ENCODE data around the gene GRK5.
A peak's percentile ranks its signal among the peaks of the same experiment; 100 is the strongest.
"Not testable (repeated sequence)": the region's sequence is repeated elsewhere in the genome, so short reads cannot be mapped to it uniquely, and the experiment has no call there.

The GRK5 gene

GRCh38 chr10:119276194-119276593, 68.8 kb downstream of the GRK5 start:
- not testable (repeated sequence) for DNase-seq (ENCODE audit: low spot score)

- DNase-seq (ENCODE audit: low spot score): no peak
These were observed 70.8 kb downstream of the GRK5 start for GRCh38 chr10:119278126-119278709.

GRCh38 chr10:119279441-119279840, 72.1 kb downstream of the GRK5 start:
- DNase-seq (ENCODE audit: low spot score): no peak

GRCh38 chr10:119281581-119282071, 74.3 kb downstream of the GRK5 start:
- peak; percentile 64 for DNase-seq (ENCODE audit: low spot score)

- DNase-seq (ENCODE audit: low spot score): no peak
These were observed 75.1 kb downstream of the GRK5 start for GRCh38 chr10:119282446-119282845.

GRCh38 chr10:119283387-119283786, 76.0 kb downstream of the GRK5 start:
- no peak for DNase-seq (ENCODE audit: low spot score)

GRCh38 chr10:119283818-119284217, 76.4 kb downstream of the GRK5 start:
- no peak for DNase-seq (ENCODE audit: low spot score)

- no peak for DNase-seq (ENCODE audit: low spot score)
These were observed 77.3 kb downstream of the GRK5 start for GRCh38 chr10:119284679-119285096.

- no peak for DNase-seq (ENCODE audit: low spot score)
These were observed 78.3 kb downstream of the GRK5 start for GRCh38 chr10:119285495-119286267.

- no peak for DNase-seq (ENCODE audit: low spot score)
These were observed 79.1 kb downstream of the GRK5 start for GRCh38 chr10:119286516-119286915.

GRCh38 chr10:119286983-119287633, 79.7 kb downstream of the GRK5 start:
- no peak for DNase-seq (ENCODE audit: low spot score)

GRCh38 chr10:119288574-119289001, 81.2 kb downstream of the GRK5 start:
- no peak for DNase-seq (ENCODE audit: low spot score)

GRCh38 chr10:119289227-119289920, 82.0 kb downstream of the GRK5 start:
- peak; percentile 26 for DNase-seq (ENCODE audit: low spot score)

GRCh38 chr10:119290301-119291048, 83.1 kb downstream of the GRK5 start:
- DNase-seq (ENCODE audit: low spot score): no peak

- no peak for DNase-seq (ENCODE audit: low spot score)
These were observed 84.0 kb downstream of the GRK5 start for GRCh38 chr10:119291223-119291900.

- no peak for DNase-seq (ENCODE audit: low spot score)
These were observed 85.8 kb downstream of the GRK5 start for GRCh38 chr10:119292968-119293760.

GRCh38 chr10:119296703-119297102, 89.3 kb downstream of the GRK5 start:
- DNase-seq (ENCODE audit: low spot score): no peak

- no peak for DNase-seq (ENCODE audit: low spot score)
These were observed 90.0 kb downstream of the GRK5 start for GRCh38 chr10:119297207-119297968.

GRCh38 chr10:119298810-119299209, 91.4 kb downstream of the GRK5 start:
- no peak for DNase-seq (ENCODE audit: low spot score)
